GM19240 (cell line): Measurements from ENCODE around the gene STAMBP.
"Not testable (repeated sequence)": the region's sequence is repeated elsewhere in the genome, so short reads cannot be mapped to it uniquely, and the experiment has no call there.

ENCODE experiments used
- DNase-seq: peaks from one replicate; pipeline ENCODE4 v3.0.0; 2011; ENCODE audit warnings: low spot score; ENCODE audit not compliant: insufficient read length

Gene STAMBP

DNA sequence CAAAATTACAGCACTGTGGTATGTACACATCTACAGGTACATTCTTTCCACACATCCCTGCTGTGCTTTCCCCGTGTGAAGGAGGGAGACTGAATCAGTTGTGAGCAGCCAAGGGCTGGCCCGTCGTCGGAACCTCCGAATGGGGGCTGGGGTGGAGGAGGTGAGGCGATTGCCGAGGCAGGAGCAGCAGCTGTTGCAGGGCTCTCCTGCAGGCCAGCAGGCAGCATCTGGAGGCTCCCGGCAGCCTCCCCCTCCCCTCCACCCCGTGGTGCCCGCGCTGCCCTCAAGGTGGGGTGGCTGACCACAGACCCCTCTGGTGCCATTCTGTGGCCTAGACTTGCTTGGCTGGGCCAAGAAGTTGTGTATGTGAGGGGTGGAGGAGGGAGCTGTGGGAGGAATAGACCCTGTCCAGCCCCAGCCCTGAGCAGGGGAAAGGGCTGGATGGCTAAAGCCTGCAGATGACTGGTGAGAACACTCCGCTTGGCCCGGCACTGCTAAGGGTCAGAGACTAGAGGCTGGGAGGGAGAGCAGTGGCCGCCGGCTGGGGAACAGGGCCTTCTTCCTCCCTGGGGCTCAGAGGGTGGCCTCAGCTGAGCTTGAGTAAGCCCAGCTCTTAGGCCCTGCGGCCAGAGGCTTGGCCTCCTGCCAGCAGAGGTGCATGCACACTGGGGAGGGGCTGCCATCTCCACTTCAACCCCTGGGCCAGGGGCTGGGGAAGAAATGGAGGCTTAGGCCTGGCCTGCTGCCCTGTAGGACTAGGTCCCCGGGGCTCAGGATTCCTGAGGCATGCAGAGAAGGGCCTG is 7.6 kb downstream of the STAMBP start:
- DNase-seq = no peak

DNA sequence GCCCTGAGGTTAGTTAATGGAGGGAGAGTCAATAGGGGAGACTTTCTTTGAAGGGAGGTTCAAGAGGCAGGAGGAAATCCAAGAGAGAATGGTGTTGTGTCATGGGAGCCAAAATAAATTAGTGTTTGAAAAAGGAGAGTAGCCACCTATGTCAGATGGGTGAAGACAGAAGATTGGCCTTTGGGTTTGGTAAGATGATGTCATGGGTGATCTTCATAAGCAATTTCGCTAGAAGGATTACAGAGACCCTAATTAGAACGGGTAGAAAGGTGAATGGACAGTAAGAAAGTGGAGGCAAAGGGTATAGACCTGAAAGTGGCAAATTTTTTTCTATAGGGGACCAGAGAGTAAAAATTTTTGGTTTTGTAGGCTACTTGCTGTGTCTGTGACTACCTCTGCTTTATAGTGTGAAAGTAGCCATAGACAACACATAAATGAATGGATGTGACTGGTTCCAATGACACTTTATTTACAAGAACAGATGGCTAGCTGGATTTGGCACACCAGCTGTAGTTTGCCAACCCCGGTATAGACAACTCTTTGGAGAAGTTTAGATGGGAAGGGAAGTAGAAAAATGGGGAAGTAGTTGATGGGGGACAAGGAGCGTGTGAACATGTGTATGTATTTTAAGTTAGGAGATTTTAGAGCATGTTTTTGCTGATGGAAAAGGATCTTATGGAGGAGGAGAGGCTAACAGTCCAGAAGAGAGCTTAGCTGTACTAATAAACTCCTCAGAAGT is 9.3 kb downstream of the STAMBP start:
- DNase-seq = no peak

DNA sequence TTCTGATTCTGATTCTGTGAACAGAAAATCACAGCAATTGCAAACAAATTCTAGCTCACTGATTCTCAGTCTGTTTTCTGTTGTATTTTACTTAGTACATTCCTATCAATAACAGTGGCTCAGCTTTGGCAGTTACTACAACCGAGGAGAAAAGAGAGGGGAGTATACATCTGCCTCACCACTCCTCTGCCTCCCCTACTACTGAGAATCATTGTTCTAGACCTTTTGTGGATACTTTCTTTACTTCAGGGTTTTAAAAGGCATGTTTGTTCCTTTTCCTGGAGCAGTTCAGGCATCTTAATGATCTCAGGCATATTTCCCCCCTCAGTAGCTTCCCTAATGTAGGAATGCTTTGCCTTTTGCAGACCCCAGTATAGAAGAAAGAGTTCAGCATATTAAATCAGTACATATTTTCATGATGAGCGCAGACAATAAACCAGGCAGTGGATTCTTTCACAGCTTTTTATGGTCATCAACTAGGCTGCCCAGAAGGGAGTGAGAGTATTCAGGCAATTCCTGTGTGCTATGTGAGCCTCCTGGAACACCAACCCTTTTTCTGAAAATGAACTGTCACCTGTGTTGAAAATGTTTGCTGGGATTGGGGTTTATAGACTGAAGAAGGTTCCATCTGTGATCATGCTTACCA is 10.3 kb downstream of the STAMBP start:
- DNase-seq = no peak

DNA sequence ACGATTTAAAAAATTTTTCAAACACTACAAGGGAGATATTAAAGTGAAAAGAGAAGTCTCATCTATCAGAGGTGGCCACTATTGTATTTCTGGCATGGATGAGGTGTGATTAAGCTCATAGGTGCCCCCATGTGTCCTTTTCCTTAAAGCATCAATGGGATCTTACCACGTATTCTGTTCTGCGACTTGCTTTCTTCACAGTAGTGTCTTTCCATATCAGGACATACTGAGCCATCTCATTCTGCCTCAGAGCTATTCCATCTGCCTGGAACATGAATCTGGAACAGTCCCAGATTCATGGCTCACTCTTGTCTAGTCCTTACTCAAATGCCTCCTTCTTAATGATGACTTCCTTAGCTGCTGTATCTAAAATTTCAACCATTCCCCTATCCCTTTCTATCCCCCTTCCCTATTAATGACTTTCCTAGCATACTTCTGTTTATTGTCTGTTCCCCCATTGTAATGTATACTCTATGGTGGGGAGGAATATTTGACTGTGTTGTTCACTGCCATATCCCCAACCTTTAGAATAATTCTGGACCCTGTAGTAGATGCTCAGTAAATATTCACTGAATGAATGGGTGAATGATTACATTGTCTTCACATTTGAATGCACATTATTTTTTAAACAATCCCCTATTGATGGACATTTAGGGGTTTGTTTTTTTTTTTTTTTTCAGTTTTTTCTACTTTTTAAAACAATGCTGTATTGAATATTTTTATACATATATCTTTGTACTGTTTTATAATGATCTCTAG is 11.1 kb downstream of the STAMBP start:
- no peak for DNase-seq

DNA sequence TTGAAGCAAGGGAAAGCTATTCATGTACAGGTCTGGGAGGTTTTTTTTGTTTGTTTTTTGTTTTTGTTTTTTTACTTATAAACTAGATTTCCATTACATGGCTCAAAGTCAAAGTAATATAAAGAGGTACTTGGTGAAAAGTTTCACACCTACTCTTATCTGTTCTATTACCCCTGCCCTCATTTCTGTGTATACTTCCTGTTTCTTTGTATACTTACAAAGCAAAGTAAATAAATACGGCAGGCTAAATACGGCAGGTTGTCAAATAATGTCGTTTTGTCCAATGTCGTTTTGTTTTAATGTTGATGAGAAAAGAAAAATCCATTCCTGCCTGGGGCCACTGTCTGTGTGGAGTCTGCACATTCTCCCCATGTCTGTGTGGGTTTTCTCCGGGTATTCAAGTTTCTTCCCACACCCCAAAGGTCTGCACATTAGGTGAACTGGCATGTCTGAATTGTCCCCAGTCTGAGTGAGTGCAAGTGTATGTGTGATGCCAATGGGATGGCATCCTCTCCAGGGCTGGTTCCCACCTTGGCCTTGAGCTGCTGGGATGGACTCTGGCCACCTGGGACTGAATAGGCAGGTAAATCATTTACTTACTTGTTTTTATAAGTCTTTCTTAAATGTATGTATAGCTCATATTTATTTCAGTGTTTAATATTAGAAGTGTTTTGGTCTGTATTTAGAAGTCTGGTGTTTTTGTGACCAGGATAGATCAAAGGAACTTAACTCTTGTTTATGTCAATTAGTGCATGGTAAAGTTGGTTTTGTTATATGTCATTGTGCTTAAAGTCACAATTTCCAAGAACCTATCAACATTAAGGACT is 13.4 kb downstream of the STAMBP start:
- DNase-seq = no peak

DNA sequence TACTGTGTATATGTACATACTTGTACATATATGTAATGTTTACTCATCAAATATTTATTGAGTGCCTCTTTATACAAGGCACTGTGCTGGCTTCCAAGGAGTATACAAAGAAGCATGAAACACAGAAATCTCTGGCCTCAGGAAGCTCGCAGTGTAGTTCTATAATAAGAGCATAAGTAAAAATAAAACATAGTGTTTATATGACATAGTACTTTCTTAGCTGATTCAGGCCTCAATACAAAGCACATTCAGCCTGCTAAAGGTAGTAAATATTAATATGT is 13.9 kb downstream of the STAMBP start:
- no peak for DNase-seq

DNA sequence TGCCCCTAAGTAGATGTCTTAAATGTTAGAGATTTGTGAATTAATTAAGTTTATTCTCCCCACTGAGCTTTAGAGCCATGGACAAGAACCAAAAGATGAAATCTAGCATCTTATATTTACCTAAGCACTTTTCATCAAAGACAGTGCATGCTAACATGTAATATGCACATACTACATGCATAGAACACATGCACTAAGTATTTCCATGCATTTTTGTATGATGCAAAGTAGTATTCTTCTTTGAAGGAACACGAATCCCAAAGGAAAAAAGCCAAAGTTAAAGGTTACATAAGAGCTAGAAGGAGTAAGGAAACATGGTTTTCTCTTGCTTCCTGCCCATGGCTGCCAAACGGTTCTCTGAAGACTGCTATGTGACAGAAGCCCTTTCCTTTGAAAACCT is 15.3 kb downstream of the STAMBP start:
- DNase-seq = no peak

DNA sequence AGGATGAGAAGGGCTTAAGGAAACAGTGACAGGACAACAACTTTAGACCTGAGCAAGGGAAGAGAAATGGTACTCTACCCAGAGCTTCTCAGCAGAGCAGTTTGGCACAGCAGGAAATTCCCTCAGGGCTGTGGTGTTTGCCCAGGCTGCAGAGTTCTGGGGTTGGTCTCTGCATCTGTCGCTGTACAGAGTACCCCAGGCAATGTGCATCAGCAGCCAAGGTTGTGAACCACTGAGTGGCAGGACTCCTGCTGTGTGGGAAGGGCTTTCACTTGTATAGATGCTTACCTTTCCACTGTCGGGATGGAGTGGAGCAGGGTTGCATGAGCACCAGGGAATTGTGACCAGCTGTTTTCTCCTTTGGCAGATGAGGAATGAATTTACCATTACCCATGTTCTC is 21.2 kb downstream of the STAMBP start:
- no peak for DNase-seq

DNA sequence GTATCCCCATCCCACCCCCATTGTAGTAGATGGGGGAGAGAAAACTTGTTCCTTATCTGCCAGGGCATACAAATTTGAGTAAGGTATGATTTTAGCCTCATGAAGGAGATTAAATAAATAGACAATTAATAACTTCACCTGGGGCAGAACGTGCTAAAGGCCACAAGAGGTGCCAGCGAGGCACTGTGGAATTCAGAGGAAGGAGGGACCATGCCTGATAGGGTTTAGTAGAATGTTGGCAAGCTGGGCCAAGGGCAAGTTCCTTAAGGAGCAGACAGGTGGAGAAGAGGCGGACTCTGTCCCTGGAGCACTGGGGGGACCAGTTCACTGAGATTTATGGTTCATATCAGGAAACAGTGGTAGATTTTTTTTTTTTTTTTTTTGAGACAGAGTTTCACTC is 22.5 kb downstream of the STAMBP start:
- no peak for DNase-seq

DNA sequence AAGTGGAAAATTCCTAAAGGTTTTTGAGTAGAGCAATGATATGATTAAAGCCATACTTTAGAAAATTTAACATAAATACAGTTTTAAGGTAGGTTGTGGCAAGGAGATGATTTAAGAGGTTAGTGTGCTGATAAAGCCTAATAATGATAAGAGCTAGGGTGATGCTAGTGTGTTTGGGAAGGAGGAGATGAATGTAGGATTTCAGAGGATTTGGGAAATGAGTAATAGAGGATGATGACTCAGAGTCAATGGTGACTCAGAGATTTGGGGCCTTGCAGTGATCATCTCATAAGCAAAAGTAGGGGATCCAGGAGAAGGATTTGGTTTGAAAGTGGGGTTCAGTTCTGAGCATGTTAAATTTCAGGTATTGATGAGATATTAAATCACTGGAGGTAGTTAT is 23.3 kb downstream of the STAMBP start:
- DNase-seq = no peak

DNA sequence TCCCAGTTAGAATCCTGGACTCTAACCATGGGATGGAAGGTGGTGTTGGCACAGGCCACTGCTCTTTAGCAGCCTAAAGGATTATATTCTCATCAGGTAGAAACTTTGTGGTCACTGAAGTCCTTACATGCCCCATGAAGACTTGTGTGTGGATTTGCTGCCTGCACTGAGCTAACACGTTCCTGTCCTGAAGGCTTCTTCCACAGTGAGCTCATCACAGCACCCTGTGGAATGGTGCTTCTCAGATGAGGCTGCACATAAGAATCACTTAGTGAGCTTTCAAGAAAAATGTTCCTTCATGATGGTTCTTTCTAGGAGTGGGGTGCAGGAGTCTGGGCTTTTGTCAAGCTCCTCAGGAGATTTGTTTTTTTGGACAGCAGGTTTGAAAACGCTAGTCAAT is 26.8 kb downstream of the STAMBP start:
- DNase-seq = no peak

DNA sequence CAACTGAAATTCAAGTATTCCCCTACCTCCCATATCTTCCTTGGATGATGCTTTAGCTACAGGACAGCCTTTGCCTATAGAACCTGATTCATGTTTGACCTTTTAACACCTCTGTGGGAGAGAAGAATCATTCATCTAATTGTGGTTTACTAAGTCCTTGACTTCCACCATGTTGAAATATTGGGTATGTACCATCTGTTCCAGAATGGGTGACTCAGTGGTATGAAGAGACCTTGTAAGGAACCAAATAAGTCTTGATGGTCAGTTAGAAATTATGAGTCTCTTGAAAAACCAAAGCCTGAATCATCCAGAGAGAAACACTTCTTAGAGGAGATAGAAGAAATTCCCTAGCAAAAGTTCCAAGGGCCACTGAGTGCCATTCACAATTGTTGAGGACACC is 27.5 kb downstream of the STAMBP start:
- DNase-seq = no peak

DNA sequence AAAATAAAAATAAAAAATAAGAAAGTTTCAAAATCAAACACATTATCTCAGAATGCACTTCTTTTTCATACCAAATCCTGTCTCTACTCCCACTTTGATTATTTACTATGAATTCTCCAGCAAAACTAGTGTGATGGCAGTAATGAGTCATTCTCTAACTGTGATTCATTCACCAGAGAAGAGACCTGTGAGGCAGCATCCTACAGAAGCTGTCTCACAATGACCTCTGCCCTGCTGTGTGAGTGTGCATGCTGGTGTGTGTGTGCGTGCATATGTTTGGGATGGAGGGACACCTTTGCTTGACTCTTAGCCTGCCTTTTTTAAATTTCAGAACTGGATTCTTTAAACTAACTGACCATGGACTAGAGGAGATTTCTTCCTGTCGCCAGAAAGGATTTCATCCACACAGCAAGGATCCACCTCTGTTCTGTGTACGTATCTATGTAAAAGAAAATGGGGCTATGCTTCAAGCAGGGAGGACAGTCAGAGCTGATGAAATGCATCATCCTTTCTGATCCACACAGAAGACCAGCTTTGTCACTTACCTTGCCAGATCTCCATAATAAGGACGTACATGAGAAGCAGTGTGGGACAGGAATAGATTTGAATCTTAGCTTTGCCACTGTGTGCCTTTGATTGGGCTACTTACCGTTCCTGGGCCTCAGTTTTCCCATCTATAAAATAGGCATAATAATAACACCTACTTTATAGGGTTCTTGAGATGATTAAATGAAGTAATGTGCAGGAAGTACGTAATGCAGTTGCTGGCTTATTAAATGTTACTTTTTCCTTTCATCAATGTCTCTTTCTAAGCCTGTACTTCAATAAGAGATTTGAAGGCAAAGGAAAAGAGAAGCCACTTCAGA is 31.2 kb downstream of the STAMBP start:
- no peak for DNase-seq

DNA sequence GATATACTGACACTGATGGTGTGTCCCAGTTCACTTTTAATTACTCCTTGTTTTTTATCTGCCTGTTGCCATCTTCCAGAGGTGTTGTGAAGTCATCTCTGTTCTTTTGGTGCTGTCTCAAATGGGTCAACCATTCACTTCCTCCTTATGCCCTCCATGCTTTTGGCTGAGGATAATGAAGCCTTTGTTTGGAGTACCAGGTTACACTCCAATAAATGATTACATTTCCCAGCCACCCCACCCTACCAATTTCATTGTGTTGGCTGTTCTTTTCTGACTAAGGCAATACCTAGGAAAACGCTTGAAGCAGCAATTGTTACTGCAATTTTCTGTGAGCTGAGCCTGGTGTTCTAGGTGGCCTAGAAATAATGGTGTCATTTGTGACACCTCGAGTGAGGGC is 34.2 kb downstream of the STAMBP start:
- no peak for DNase-seq

DNA sequence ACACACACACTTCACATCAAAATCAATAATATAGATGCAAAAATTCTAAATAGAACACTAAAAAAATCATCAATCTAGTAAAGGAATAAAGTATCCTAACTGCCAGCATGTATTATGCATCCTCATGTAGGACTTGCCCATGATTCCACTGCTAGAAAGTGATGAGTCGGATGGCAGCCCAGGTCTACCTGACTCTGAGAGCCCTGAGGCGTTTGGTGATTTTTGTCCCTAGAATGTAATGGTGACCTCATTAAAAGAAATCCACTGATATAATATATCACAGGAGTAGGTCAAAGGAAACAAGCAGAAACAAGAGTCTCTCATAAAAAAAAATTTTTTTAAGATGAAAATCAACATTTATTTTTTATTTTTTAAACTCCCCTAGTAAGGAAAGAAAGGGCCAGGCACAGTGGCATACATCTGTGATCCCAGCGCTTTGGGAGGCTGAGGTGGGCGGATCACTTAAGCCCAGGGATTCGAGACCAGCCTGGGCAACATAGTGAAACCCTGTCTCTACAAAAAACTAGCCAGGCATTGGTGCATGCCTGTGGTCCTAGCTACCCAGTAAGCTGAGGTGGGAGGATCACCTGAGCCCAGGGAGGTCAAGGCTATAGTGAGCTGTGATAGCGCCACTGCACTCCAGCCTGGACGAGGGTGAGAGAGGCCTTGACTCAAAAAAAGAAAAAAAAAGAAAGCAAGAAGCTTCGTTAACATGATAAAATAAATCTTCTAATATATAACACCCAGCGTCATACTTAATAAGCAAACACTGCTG is 39.6 kb downstream of the STAMBP start:
- no peak for DNase-seq

DNA sequence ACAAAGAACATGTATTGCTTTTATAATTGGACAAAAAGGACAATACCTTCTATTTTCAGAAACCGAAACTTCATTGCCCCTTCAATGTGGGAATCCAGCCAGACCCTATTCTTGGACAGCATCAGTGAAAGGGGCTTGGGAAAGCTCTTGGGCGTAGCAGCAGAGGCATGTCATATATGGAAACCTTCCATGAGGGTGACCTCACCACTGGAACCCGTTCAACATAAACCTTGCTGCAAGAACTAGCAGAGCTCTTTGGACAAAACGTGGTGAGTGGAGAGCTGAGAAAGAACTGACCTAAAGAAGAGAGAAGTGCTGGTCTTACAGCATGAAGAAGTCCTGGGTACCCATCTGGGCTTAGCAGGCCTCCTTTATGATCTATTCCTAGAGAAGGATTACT is 41.3 kb downstream of the STAMBP start:
- DNase-seq = no peak

DNA sequence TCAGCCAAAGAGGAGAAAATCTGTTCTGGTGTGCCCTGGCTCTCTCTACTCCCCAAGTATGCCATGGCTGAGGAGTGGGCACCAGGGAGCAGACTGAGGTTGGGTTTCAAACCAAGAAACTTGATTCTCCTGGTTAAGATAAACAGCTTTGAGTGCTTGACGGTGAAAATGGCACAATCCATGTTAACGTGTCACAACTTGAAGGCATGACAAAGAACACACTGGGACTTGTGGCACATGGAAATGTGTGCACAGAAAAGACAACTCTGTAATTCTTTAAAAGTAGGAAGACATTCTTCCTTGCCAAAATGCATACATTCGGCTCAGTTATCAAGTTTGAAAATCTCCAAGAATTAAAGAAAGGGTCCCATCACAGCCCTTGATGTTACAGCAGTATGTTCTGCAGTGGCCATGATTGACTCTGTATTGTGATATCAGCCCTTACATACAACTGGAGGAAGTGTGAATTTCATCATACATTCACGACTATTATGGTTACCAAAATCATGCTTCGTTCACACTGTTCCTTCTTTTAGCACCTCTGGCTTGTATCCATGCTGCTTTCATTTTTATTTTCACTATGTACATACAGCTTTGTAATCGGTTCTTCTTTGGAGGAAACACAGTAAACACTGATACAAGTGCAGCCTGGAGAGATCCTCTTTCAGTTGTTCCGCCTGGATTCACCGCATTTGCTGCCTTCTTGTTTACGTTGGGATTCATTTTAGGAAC is 48.5 kb downstream of the STAMBP start:
- no peak for DNase-seq

DNA sequence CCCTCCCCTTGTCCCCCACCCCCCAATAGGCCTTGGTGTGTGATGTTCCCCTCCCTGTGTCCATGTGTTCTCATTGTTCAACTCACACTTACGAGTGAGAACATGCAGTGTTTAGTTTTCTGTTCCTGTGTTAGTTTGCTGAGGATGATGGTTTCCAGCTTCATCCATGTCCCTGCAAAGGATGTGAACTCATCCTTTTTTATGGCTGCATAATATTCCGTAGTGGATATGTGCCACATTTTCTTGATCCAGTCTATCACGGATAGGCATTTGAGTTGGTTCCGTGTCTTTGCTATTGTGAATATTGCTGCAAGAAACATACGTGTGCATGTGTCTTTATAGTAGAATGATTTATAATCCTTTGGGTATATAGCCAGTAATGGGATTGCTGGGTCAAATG is 49.2 kb downstream of the STAMBP start:
- not testable (repeated sequence) for DNase-seq

DNA sequence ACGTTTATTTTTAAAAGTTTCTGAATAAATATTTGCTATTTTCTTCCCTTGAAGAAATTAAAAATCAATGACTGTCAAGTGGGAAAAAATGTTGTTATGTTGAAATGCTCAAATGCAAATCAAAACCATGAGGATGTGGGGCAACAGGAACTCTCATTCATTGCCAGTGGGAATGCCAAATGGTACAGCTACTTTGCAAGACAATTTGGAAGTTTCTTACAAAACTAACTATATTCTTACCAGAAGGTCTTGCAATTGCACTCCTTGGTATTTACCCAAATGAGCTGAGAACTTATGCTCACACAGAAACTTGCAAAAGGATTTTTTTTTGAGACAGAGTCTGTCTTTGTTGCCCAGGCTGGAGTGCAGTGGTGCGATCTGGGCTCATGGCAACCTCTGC is 56.6 kb downstream of the STAMBP start:
- DNase-seq = no peak
